NCI-H345 (cell line): ENCODE measurements around the gene VPS50.
"Not testable (repeated sequence)": the region's sequence is repeated elsewhere in the genome, so short reads cannot be mapped to it uniquely, and the experiment has no call there.

Source experiments
- DNase-seq: peaks from one replicate; lab custom pipeline; 2025; lab: John Stamatoyannopoulos, UW

Gene VPS50

GRCh38 chr7:93238748-93239147, 6.6 kb downstream of the VPS50 start:
- DNase-seq: no peak

- DNase-seq: no peak
Measured at GRCh38 chr7:93239824-93240223, 7.7 kb downstream of the VPS50 start.

- no peak for DNase-seq
Measured at GRCh38 chr7:93242106-93242505, 9.9 kb downstream of the VPS50 start.

GRCh38 chr7:93245525-93246432, 13.6 kb downstream of the VPS50 start:
- DNase-seq: no peak

GRCh38 chr7:93249491-93250148, 17.5 kb downstream of the VPS50 start:
- no peak for DNase-seq

GRCh38 chr7:93258661-93259060, 26.5 kb downstream of the VPS50 start:
- no peak for DNase-seq

- DNase-seq: no peak
Measured at GRCh38 chr7:93262535-93262934, 30.4 kb downstream of the VPS50 start.

- no peak for DNase-seq
Measured at GRCh38 chr7:93265220-93265619, 33.1 kb downstream of the VPS50 start.

- DNase-seq: no peak
Measured at GRCh38 chr7:93279541-93279940, 47.4 kb downstream of the VPS50 start.

- no peak for DNase-seq
Measured at GRCh38 chr7:93284908-93285307, 52.7 kb downstream of the VPS50 start.

GRCh38 chr7:93293229-93293628, 61.1 kb downstream of the VPS50 start:
- no peak for DNase-seq

GRCh38 chr7:93298206-93298605, 66.0 kb downstream of the VPS50 start:
- no peak for DNase-seq

GRCh38 chr7:93298671-93299070, 66.5 kb downstream of the VPS50 start:
- no peak for DNase-seq

GRCh38 chr7:93301736-93302135, 69.6 kb downstream of the VPS50 start:
- DNase-seq: no peak

- no peak for DNase-seq
Measured at GRCh38 chr7:93307131-93307660, 75.0 kb downstream of the VPS50 start.

GRCh38 chr7:93307943-93308342, 75.8 kb downstream of the VPS50 start:
- DNase-seq: no peak

- DNase-seq: no peak
Measured at GRCh38 chr7:93310346-93310745, 78.2 kb downstream of the VPS50 start.

- no peak for DNase-seq
Measured at GRCh38 chr7:93314449-93314848, 82.3 kb downstream of the VPS50 start.

- DNase-seq: no peak
Measured at GRCh38 chr7:93315896-93316295, 83.7 kb downstream of the VPS50 start.

GRCh38 chr7:93316730-93317129, 84.6 kb downstream of the VPS50 start:
- no peak for DNase-seq

- DNase-seq: no peak
Measured at GRCh38 chr7:93320887-93321286, 88.7 kb downstream of the VPS50 start.

GRCh38 chr7:93326291-93326690, 94.1 kb downstream of the VPS50 start:
- not testable (repeated sequence) for DNase-seq

- no peak for DNase-seq
Measured at GRCh38 chr7:93327006-93327633, 95.0 kb downstream of the VPS50 start.
